SK-N-MC (cell line): ENCODE measurements around the gene ATXN7L2.

Experiments
- EZH2 ChIP-seq: fragments of 200-600 bp; sonication (generic); IDR thresholded peaks from one replicate; pipeline ENCODE4 v1.6.1; 2017; ENCODE audit warnings: antibody characterized with exemption
- POLR2AphosphoS5 ChIP-seq: IDR thresholded peaks from 2 replicates; pipeline ENCODE4 v1.6.1; 2012; ENCODE audit warnings: mild to moderate bottlenecking, low read depth, low read length, borderline replicate concordance

GRCh38 chr1:109481646-109482045 is 2.1 kb upstream of the ATXN7L2 start:
- TF ChIP-seq EZH2 = no peak
- no peak for TF ChIP-seq POLR2AphosphoS5
